Fibroblast of lung (primary cell): Measurements from ENCODE around the gene AHCYL1. TPM values are rescaled to one million over a fixed set of nuclear protein-coding genes. Genes with fewer than 3 reads are reported as not detected.
A peak's percentile ranks its signal among the peaks of the same experiment; 100 is the strongest.

Experiments
- DNase-seq, 2 donors: peaks; one replicate each; pipeline versions ENCODE4 v3.0.0 to v3.0.0-alpha.2; 2010; ENCODE audit warnings: low read depth in 2 of 2
- H2AFZ ChIP-seq: 2 replicates; pipeline ENCODE4 v1.5.1; 2012; ENCODE audit warnings: low read length, control low read depth, inconsistent platforms
- H3K27ac ChIP-seq: 2 replicates; pipeline ENCODE4 v1.5.1; 2011; ENCODE audit warnings: low read length, control low read depth; ENCODE audit not compliant: insufficient read depth
- H3K27me3 ChIP-seq: 2 replicates; pipeline ENCODE4 v1.5.1; 2011; ENCODE audit warnings: mild to moderate bottlenecking, low read length; ENCODE audit not compliant: control insufficient read depth, insufficient read depth
- H3K36me3 ChIP-seq: 2 replicates; pipeline ENCODE4 v1.5.1; 2011; ENCODE audit warnings: low read length; ENCODE audit not compliant: control insufficient read depth, insufficient read depth
- H3K4me1 ChIP-seq: 2 replicates; pipeline ENCODE4 v1.5.1; 2011; ENCODE audit warnings: low read length; ENCODE audit not compliant: control insufficient read depth, insufficient read depth; ENCODE audit errors: extremely low read depth
- H3K4me2 ChIP-seq: 2 replicates; pipeline ENCODE4 v1.5.1; 2011; ENCODE audit warnings: low read length, control low read depth; ENCODE audit not compliant: insufficient read depth; ENCODE audit errors: extremely low read depth
- H3K4me3 ChIP-seq, 4 experiments: fragments of 200-600 bp in 1 of 4; sonication (generic) in 1 of 4; replicated peaks in 1 of 4; 2 replicates each; pipeline ENCODE4 v1.5.1; 2011 to 2016; ENCODE audit warnings: low read length in 4 of 4, low read depth in 3 of 4, mild to moderate bottlenecking in 3 of 4, control low read depth in 2 of 4, inconsistent platforms in 1 of 4, mixed read lengths in 1 of 4; ENCODE audit not compliant: insufficient read depth in 1 of 4; ENCODE audit errors: control extremely low read depth in 1 of 4
- H3K79me2 ChIP-seq: 2 replicates; pipeline ENCODE4 v1.5.1; 2012; ENCODE audit warnings: mild to moderate bottlenecking, low read length, inconsistent platforms; ENCODE audit not compliant: control insufficient read depth, insufficient read depth
- H3K9ac ChIP-seq: 2 replicates; pipeline ENCODE4 v1.5.1; 2011; ENCODE audit warnings: mild to moderate bottlenecking, low read length, control low read depth; ENCODE audit not compliant: insufficient read depth
- H3K9me3 ChIP-seq: 2 replicates; pipeline ENCODE4 v1.5.1; 2012; ENCODE audit warnings: low read depth, low read length; ENCODE audit not compliant: control insufficient read depth, insufficient read depth
- H4K20me1 ChIP-seq: 2 replicates; pipeline ENCODE4 v1.5.1; 2011; ENCODE audit warnings: low read length; ENCODE audit not compliant: control insufficient read depth, insufficient read depth; ENCODE audit errors: extremely low read depth
- EZH2 ChIP-seq: IDR thresholded peaks from 2 replicates; pipeline ENCODE4 v1.5.1; 2012; ENCODE audit warnings: low read length, control low read depth, mild to moderate bottlenecking; ENCODE audit errors: missing control alignments
- polyA plus RNA-seq, 2 donors: library from polyadenylated mRNA; depleted of rRNA in 1 of 2; stranded (reverse) in 1 of 2; unstranded in 1 of 2; fragments of >200 nt; gene quantifications; 2 replicates each; pipeline ENCODE4 v1.2.1, GENCODE V29; 2011 to 2012; ENCODE audit warnings: missing spikeins in 1 of 2
- total RNA-seq: library from RNA; depleted of rRNA; stranded (reverse); fragments of >200 nt; gene quantifications from 2 replicates; pipeline ENCODE4 v1.2.1, GENCODE V29; 2014
- TF ChIP-seq, protein P1 (sequence below), 2 donors: IDR thresholded peaks in 1 of 2; conservative IDR thresholded peaks in 1 of 2; 1 replicate in 1 of 2; 2 replicates in 1 of 2; pipeline ENCODE4 v1.5.1; 2011 to 2012; ENCODE audit warnings: low read length in 2 of 2, control low read depth in 1 of 2, inconsistent platforms in 1 of 2, low read depth in 1 of 2, mild to moderate bottlenecking in 1 of 2

The AHCYL1 gene
- total and polyA plus RNA-seq, 2 donors (not counting 1 experiment from before 2014, with no cell fraction given) = 70.5 to 83.3 TPM

DNA sequence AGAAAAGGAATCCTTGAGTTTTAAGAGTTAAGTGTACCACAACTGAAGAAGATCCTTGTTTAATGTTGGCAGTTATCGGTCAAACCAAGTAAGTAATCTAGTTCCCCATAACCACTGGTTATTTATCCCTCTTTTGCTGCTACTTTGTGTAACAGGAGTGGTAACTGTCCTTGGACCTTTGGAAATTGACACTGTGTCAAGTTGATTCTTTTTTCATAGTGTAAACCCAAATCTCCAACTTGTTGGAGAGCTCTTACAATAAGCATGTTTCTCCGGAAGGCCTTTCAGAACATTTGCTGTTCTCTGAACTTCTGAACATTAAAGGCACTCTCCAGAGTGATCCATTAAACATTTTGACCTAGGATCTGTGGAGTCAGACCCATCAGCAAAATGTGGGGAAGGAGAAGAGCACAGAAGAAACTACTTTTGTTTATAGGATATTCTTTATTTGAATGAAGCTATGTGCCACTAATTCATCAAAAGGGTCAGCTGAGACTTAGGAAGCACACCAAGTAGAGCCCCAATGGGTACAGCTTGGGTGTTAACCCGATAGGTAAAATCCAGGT is 3.9 kb downstream of the AHCYL1 start:
- Histone ChIP-seq H3K27me3 (no peaks in the 10 kb centered on the region), H3K79me2 (peaks cover 50% of the 10 kb centered on the region), H3K36me3 (no peaks in the 10 kb centered on the region), H3K4me2 (no peak overlapping the region), H3K9ac (no peak overlapping the region), H3K4me3 (no peak overlapping the region), H2AFZ (no peak overlapping the region), H3K4me1 (peaks cover 6% of the 10 kb centered on the region), H3K9me3 (no peaks in the 10 kb centered on the region), H4K20me1 (no peaks in the 10 kb centered on the region), H3K27ac (no peak overlapping the region)
- no peak for TF ChIP-seq EZH2
- TF ChIP-seq, protein P1, sequence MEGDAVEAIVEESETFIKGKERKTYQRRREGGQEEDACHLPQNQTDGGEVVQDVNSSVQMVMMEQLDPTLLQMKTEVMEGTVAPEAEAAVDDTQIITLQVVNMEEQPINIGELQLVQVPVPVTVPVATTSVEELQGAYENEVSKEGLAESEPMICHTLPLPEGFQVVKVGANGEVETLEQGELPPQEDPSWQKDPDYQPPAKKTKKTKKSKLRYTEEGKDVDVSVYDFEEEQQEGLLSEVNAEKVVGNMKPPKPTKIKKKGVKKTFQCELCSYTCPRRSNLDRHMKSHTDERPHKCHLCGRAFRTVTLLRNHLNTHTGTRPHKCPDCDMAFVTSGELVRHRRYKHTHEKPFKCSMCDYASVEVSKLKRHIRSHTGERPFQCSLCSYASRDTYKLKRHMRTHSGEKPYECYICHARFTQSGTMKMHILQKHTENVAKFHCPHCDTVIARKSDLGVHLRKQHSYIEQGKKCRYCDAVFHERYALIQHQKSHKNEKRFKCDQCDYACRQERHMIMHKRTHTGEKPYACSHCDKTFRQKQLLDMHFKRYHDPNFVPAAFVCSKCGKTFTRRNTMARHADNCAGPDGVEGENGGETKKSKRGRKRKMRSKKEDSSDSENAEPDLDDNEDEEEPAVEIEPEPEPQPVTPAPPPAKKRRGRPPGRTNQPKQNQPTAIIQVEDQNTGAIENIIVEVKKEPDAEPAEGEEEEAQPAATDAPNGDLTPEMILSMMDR (conservative IDR thresholded peaks at IDR 0.05 in 1 of 2, IDR thresholded peaks at IDR 0.05 in 1 of 2; ENCODE audit: low read depth in 1 of 2, low read length in 2 of 2) = no peak
- DNase-seq = no peak

DNA sequence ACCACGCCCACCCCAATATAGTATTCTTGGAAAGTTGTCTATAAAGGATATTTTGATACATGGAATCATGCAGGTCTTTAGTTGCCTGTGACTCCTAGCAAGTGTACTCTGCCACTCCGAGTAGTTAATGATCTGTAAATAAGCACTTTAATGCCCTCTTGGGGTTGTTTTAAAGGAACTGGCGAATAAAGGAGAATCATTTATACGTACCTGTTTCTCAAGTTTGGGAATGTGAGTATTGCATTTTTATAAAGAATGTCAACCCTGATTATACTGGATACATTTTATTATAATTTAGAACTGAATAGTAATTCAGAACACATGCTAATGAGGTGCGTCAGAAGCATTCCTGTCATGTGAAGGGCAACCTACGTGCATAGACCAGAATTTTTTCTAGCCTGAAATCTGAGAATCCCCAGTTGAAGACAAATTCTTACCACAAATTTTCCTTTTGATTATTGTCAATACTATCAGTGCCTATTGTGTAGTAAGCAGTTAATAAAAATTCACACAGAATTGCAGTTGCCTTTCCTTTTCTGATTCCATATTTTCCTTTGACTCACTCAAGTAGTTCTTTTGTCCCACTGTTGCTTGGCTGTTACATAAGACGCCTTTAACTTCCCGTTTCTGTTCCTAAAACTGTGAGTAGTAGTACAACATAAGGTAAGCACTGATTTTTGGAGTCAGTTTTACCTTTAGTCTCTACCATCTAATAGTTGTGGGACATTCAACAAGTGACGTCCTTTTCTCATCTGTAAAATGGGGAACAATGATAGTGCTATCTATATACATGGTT is 5.1 kb downstream of the AHCYL1 start:
- Histone ChIP-seq H3K79me2 (peaks cover 50% of the 10 kb centered on the region), H3K9ac (no peak overlapping the region), H2AFZ (no peak overlapping the region), H3K9me3 (no peaks in the 10 kb centered on the region), H3K36me3 (no peaks in the 10 kb centered on the region), H3K4me1 (no peaks in the 10 kb centered on the region), H3K4me2 (no peak overlapping the region), H4K20me1 (no peaks in the 10 kb centered on the region), H3K27ac (no peak overlapping the region), H3K4me3 (no peak overlapping the region), H3K27me3 (no peaks in the 10 kb centered on the region)
- TF ChIP-seq, protein P1 (conservative IDR thresholded peaks at IDR 0.05 in 1 of 2, IDR thresholded peaks at IDR 0.05 in 1 of 2; ENCODE audit: low read depth in 1 of 2, low read length in 2 of 2) = no peak
- no peak for TF ChIP-seq EZH2
- DNase-seq = peak in 1 of 2 donors; percentile 54

DNA sequence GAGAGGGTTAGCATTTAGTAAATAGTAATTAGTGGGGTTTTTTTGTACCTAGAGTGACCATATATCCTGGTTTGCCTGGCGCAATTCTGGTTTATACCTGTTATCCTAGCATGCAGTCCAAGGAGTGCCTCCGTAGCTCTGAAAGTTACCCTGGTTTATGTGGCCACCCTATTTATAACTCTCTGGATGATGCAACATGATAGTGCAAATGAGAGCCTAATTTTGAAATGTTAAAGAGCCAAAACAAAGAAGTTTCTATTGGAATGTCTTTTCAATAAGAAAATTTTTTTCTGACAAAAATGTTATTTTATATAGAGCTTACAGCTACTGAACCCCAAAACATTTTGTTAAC is 5.7 kb downstream of the AHCYL1 start:
- Histone ChIP-seq H3K79me2 (peaks cover 46% of the 10 kb centered on the region), H3K27me3 (no peaks in the 10 kb centered on the region), H3K4me1 (no peaks in the 10 kb centered on the region), H3K9me3 (no peaks in the 10 kb centered on the region), H3K4me3 (no peak overlapping the region), H3K36me3 (no peaks in the 10 kb centered on the region), H3K4me2 (no peak overlapping the region), H2AFZ (no peak overlapping the region), H3K9ac (no peak overlapping the region), H4K20me1 (no peaks in the 10 kb centered on the region), H3K27ac (no peak overlapping the region)
- DNase-seq = no peak
- no peak for TF ChIP-seq EZH2
- TF ChIP-seq, protein P1 (conservative IDR thresholded peaks at IDR 0.05 in 1 of 2, IDR thresholded peaks at IDR 0.05 in 1 of 2; ENCODE audit: low read depth in 1 of 2, low read length in 2 of 2) = no peak
